ENCODE data around the gene CNTNAP2.

GRCh38 chr7:146366938-146367337, 250.3 kb downstream of the CNTNAP2 start:
- TF ChIP-seq POLR2AphosphoS5 (IDR thresholded peaks at IDR 0.05; ENCODE audit: low read depth, low read length): no peak
- TF ChIP-seq POLR2A (IDR thresholded peaks at IDR 0.05; ENCODE audit: low read depth, low read length): no peak
- TF ChIP-seq SPI1 (IDR thresholded peaks at IDR 0.05; ENCODE audit: low read depth, low read length): no peak
